Measurements from ENCODE around the gene RASSF7.
"Not testable (repeated sequence)": the region's sequence is repeated elsewhere in the genome, so short reads cannot be mapped to it uniquely, and the experiment has no call there.

The RASSF7 gene

GRCh38 chr11:560305-561147 is at the start of gene RASSF7, which contains the start of gene LMNTD2:
Gene RASSF7, plus strand, starts transcription at chr11:560970. Its CDS starts 799 bp downstream, at chr11:561769.
Gene LMNTD2, minus strand, starts transcription at chr11:560738. Its CDS starts 22 bp downstream, at chr11:560716.
- DNase-seq: peak; percentile 94

GRCh38 chr11:512761-513595 is 47.8 kb upstream of the RASSF7 start:
- DNase-seq: no peak

GRCh38 chr11:514606-515005 is 46.2 kb upstream of the RASSF7 start:
- no peak for DNase-seq

GRCh38 chr11:515131-515530 is 45.6 kb upstream of the RASSF7 start:
- no peak for DNase-seq

GRCh38 chr11:516400-516799 is 44.4 kb upstream of the RASSF7 start:
- DNase-seq: no peak

GRCh38 chr11:516918-517685 is 43.7 kb upstream of the RASSF7 start:
- DNase-seq: not testable (repeated sequence)

- DNase-seq: no peak
Observed at GRCh38 chr11:518463-519202, 42.1 kb upstream of the RASSF7 start.

GRCh38 chr11:520428-521176 is 40.2 kb upstream of the RASSF7 start:
- DNase-seq: no peak

- no peak for DNase-seq
Observed at GRCh38 chr11:521177-521688, 39.5 kb upstream of the RASSF7 start.

- DNase-seq: no peak
Observed at GRCh38 chr11:526192-526591, 34.6 kb upstream of the RASSF7 start.

GRCh38 chr11:528166-528814 is 32.5 kb upstream of the RASSF7 start:
- DNase-seq: no peak

GRCh38 chr11:528815-529727 is 31.7 kb upstream of the RASSF7 start:
- no peak for DNase-seq

GRCh38 chr11:529728-530411 is 30.9 kb upstream of the RASSF7 start:
- DNase-seq: no peak

- DNase-seq: no peak
Observed at GRCh38 chr11:530960-531831, 29.6 kb upstream of the RASSF7 start.

GRCh38 chr11:531919-532526 is 28.7 kb upstream of the RASSF7 start:
- DNase-seq: no peak

GRCh38 chr11:532527-532985 is 28.2 kb upstream of the RASSF7 start:
- DNase-seq: no peak

GRCh38 chr11:532986-533585 is 27.7 kb upstream of the RASSF7 start:
- DNase-seq: no peak
